ENCODE data around the gene C20orf204.

C20orf204 gene

DNA sequence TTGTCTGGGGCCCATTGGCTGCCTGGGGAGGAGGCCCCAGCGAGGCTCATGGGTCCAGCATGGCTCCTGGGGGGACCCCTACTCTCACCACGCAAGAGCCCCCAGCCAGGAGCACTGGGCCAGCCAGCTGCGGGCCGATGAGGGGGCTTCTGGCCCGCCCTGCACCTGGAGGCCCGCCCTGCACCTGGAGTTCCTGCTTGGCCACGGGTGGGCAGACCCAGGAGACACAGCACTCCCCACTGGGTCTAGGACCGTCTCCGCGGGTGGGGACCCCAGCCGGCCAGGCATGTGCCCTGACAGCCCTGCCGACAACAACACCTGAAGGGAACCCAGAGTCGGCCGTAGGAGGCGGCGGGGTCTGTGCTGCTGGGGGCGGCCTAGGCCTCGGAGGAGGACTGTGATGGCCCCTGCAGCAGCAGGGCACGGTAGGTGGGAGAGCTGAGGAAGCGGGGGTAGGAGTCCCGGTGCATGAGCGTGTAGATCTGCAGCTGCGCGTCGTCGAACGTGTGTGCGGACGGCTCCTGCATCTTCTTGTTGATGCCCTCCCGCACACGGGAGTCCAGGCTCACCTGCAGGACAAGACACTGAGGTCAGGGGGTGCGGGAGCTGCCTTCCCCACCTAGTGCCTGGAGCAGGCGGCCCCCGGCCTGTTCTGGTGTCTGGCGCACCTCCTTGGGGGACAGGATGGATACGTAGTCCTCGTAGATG lies 37.6 kb downstream of the C20orf204 start:
- DNase-seq, result no peak

DNA sequence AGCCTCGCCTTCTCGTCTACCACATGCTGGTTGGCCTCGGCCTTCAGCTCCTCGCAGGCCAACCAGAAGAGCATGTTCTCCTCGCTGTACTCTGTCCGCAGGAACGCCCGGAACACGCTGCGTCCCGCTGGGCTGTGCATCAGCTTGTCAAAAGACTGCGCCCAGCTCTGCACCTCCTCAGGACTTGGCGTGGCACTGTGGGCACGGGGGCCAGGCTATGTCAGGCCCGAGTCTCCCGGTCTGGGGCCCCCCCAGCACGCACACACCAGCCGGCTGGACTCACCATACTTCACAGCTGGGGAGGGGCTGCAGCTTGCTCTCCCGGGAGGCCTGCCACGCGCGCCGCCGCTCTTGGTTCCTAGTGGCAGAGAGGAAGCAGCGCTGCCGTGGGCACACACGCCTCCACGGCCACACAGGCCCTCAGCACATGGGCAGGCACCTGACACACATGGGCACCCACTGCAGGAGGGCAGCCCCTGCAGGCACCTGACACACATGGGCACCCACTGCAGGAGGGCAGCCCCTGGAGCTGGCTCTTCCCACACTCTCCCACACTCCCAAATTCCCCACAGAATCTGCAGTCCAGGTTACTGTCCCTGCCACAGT lies 38.3 kb downstream of the C20orf204 start:
- DNase-seq, result no peak

DNA sequence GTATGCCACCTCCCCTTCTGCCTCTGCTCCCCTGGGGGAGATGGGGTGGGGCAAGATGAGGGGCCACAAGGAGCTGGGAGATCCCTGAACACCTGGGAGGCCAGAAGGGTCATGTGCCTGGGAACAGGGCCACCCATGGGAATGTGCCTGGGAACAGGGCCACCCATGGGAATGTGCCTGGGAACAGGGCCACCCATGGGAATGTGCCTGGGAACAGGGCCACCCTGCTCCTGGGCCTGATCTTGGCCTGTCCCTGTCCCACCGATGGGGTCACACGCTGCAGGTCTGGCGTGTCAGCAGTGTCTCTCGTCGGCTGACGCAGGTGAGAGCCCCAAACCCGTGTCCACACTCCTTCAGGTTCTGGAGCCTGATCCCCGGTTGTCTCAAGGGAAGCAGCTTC lies 39.0 kb downstream of the C20orf204 start:
- DNase-seq, result no peak

DNA sequence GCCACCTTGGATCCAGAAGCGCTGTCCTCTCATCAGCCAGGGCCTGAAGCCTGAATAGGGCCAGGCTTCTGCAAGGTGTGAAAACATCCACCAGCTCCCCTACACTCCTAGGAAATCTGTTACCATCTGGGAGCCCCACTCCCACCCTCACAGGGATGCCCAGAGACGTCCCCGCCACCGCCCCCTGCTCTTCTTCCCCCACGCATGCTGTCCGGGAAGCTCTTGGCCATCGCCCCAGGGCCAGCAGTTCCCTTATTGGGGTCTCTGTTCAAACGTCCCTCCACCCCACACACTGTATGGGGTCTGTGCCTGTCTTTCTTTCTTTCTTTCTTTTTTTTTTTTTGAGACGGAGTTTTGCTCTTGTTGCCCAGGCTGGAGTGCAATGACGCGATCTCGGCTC lies 39.6 kb downstream of the C20orf204 start:
- no peak for DNase-seq

DNA sequence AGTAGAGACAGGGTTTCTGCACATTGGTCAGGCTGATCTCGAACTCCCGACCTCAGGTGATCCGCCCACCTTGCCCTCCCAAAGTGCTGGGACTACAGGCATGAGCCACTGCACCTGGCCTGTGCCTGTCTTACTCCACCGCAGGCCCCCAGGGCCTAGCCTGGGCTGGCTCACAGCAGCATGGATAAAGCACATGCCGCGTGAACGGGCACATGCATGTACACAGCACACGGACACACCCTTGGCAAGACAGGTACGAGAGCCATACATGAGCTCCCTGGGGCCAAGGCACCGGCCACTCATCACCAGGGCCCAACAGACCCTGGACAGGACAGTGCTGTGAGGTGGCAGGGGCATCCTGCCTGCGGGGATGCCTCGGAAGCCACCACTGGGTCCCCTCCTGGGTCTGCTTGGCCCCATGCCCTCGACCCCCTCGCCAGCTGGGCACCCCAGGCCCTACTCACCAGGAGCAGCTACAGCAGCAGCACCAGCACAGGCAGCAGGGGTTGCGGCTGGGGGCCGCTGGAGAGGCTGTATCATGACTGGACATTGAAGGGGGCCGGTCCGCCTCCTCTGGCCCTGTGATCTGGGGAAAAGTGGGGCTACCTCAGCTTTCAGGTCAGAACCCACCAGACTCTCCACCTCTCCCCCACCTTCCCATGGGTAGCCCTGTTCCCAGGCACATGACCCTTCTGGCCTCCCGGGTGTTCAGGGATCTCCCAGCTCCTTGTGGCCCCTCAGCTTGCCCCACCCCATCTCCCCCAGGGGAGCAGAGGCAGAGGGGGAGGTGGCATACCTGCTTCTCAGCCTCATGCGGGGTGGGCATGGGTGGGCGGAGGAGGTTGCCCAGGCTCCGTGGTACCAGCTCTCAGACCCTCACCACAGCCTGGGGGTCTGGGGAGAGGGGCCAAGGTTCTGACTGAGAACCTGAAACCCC lies 40.3 kb downstream of the C20orf204 start:
- DNase-seq, result no peak

DNA sequence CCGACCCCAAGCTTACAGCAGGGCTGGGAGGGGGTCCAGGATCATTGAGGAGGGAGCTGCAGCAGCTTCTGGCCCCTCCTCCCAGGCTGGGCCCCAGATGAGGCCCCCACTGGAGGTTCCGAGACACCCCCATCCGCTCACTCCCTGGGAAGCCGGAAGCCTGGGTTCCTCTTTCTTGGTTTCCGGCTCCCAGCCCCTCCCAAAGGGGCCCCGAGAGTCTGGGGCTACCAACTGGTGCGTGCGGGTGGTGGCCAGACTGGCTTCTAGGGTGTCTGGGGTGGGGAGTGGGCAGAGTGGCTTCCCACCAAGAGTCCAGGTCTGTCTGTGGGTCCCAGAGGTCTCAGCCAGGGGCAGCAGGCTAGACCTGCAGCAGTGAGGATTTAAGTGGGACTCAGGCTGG lies 41.1 kb downstream of the C20orf204 start:
- no peak for DNase-seq

DNA sequence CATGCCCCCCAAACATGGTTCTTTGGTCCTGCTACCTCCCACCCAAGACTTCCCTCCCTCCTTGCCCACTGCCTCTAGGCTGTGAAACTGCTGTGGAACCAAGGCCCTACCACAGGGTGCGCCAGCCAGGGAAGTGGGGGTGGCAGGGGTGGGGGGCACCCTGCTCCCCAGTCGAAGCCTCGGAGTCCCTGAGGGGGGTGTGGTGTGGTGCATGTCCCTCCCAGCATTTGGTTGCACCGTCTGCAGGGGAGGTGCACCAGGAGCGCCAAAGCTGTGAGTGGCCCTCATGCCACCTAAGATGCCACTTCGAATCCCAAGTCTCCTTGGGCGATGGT lies 41.5 kb downstream of the C20orf204 start:
- no peak for DNase-seq

DNA sequence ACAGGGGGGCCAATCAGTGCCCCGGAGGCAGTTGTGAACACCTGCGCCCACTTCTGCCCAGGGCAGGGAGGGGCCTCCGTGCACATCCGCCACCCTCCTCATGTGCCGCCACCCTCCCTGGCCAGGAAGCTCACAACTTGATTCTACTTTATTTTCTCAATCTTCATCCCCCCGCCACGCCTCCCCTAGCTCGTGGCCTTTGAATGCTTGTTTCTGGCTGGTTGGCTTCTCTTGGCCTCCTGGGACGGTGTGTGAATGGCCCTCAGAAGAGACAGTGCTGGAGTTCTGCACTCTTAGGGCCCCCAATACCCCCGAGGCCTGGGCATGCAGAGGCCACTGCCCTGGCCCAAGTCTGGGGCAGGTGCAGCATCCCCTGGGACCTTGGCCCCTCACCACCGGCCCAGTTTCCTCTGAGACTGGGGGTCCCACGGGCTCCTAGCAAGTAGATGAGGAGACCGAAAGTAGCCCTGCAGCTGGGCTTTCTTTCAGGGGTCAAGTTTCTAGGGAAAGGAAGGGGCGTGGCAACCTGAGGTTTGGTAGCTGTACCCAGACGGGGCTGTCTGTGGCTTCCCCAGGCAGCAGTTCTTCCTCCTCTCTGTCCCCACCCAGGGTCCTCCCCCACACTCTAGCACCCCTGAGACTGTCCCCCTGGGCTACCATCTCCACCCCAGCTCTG lies 42.0 kb downstream of the C20orf204 start:
- no peak for DNase-seq

DNA sequence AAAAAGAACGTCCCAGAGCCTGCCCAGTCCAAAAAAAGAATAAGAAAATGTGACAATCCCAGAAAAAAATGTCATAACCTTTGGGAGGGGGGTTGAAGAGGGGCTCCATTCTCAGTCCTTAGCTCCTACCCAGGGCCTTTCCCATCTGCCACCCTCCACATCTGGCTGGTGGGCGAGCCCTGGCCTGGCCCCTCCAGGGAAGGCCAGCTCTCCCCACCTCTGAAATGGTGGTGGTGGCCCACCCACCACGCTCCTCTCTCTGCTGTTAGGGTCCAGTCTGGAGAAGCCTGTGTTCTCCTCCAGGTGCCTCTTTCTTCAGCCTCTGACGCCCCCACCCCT lies 42.9 kb downstream of the C20orf204 start:
- no peak for DNase-seq

DNA sequence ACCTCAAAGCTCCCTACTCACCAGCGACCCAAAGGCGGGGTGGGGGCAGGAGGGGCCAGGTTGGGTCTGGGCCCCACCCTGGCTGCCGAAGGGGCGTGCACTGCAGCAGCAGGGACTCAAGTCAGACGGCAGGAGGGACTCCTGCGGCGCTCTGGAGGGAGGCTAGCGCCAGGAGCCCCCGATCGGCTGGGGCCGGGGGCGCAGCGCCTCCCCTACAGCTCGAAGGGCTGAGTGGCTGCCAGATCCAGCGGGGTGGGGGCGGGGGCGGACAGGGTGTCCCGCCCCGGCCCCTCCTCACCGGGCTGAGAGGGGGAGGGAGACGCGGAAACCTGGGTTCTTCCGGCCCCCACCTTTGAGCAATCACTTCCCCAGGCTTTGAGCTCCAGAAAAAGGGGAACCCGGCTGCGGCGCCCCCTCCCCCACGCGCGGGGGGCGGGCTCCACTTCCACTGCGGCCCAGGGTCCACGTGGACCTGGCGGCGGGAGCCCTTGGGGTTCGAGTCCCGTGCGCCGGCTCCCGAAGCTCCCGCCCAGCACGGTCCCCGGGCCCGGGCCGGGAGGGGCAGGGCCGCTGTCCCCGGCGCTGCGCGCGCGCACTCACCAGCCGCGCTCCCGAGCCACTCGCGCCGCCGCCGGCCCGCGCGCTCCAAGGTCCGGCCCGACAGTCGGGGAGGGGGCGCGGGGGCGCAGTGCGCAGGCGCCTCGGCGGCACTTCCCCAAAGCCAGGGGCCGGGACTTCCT lies 43.5 kb downstream of the C20orf204 start, which contains the start of gene RGS19:
TSS of gene RGS19 (minus strand) at position 246 of the 740 bp plus-strand sequence. CDS start 2,632 bp downstream, outside the sequence.
- peak; percentile 55 for DNase-seq

DNA sequence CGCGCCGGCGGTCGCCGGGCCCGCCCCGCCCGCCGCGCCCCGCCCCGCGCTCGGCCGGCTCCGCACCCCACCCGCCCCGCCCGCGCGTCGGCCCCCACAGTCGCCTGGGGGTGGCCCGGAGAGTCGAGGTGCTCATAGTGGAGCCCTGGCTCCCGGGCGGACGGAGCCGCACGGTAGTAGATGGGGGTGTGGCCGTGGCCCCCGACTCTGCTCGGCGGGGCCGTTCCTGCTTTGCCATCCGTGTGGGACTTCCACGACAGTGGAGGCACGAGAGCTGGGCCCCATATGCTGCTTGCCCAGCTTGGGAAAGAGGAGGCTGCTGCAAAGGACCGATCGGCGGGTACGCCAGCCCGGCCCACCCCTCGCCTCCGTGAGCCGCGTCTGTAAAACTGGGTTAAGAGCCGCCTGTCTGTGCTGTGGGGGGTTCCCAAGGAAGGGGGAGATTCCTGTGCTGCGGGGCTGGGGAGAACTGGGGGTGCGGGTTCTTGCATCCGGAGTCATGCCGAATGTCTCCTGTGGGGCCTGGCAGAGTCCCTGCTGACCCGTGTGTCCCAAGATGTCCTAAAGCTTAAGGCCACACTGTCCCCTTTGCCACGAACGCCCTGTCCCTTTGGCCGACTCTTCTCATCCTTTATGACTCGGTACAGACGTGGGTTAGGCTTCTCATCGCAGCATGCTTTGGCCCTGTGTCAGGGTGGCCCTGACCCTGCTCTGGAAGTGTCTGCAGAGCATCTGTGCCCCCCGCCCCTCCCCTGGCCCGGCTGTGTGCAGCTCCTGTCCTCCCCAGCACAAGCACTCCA lies 44.2 kb downstream of the C20orf204 start, which contains the start of gene OPRL1:
TSS of gene OPRL1 (plus strand) at position 70 of the 800 bp plus-strand sequence. CDS start 12,639 bp downstream, outside the sequence.
- no peak for DNase-seq

DNA sequence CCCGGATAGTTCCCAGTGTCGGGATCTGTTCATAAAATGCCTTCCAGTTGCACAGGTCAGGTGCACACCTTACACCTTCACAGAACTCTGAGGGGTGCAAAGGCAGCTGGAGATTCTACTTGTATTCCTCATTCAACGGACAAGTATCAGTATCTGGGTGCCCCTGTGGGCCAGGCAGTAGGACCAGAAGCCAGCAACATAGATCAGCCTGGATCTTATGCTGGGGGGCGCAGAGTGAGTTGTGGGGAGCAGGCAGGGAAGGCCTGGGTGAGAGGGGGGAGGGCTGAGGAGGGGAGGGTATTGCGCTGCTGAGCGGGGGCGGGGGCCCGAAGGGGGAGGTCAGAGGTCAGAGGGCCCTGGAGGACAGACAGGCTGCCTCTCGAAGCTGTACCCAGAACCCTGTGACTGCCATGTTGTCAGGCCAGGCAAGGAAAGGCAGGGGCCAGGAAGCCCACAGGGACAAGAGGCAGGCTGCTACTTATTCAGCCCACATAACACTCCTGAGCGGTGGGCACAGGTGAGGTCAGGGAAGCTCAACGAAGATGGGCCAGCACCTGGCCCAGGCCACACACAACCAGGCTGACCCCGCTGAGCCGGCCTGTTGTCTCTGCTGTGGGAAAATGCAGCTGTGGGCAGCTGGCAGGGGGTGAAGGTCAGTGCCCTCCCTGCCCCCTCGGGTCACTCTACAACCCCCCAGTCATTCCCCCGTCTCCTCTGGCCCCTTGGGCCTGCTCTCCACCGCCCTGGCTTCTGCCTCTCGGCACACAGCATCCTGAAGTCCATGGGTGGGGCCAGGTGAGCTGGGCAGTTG lies 45.0 kb downstream of the C20orf204 start:
- DNase-seq, result no peak

DNA sequence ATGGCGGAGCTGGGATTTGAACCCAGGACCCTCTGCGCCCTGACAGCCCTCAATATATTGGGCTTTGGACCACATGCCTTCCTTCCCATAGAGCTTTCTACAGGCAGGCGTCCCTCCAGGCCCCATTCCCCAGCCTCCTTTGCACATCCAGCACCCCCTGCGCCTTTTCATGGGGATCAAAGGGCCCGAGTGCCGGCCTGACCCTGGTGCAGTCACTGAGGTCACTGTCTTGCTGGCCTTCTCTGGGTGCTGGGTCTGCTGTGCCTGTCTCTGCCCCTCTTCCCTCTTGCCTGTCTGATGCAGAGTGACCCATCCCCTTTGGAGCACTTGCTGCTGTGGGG lies 45.6 kb downstream of the C20orf204 start:
- DNase-seq, result no peak

DNA sequence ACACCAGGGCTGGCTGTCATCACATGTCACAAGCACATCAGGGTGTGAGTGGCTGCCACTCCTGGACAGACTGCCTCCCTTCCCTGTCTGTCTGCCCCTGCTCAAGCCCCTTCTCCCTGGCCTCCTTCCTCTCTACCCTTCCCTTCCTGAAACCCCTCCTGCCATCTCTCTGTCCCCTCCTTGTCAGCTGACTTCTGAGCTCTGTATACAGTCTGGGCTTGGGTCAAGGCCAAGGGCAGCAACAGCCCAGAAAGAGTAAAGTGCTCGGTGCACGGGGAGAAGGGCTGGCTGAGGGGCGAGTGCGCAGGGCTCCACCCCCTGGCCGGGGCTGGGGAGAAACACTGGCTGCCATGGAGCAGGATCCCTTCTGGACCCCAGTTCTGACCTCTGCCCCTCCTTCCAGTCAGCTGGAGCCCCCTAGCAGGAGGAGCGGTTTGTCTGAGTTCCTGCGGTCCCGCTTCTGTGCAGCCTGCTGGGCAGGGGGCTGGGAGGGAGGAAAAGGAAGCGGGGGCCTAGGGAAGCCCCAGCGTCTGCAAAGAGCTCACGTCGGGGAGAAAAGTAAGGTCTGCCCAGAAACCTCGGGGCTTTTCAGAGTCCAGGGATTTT lies 46.2 kb downstream of the C20orf204 start:
- no peak for DNase-seq

DNA sequence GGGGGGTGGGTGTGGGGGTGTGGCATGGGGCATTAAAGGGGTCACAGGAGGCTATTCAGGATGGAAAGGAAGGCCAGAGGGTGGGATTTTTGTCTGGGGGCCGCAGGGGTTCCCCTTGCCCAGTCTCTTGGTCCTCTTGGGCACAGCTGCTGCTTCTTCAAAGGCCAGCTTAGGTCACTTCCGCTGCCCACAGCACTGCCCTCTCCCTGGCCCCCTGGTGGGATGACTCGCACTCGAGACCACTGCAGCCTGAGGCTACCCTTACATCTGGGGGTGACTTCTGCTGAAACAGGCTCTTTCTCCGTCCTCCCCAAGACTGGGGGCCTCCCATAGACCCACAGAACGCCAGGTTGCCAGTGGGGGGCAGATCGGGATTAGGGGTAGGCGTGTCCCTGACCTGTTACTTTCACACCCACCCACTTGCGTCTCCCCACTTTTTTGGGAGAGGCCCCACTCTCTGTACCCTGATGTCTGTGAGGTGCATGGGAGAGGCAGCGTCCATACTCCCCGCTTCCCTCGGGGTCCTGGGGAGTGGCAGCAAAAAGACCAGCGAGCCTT lies 46.9 kb downstream of the C20orf204 start:
- no peak for DNase-seq

DNA sequence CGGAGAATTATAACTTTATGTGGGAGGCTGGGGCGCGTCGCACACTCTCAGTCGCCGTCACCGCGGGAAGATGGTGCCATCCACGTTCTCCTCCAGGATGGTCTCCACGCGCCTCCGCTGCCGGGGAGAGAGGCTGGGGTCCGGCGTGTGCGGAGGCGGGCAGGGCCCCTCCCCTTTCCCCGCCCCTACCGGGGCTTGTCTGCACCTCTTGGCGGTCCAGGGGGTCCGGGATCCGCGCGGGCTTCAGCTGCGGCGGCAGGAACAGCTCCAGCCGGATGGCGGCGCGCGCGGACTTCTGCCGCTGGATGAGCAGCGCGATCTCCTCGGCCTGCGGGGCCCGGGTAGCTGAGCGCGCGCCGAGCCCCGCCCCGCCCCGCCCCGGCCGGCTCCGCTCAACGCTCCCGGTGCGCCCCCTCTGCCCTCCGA lies 47.4 kb downstream of the C20orf204 start:
- peak; percentile 50 for DNase-seq

DNA sequence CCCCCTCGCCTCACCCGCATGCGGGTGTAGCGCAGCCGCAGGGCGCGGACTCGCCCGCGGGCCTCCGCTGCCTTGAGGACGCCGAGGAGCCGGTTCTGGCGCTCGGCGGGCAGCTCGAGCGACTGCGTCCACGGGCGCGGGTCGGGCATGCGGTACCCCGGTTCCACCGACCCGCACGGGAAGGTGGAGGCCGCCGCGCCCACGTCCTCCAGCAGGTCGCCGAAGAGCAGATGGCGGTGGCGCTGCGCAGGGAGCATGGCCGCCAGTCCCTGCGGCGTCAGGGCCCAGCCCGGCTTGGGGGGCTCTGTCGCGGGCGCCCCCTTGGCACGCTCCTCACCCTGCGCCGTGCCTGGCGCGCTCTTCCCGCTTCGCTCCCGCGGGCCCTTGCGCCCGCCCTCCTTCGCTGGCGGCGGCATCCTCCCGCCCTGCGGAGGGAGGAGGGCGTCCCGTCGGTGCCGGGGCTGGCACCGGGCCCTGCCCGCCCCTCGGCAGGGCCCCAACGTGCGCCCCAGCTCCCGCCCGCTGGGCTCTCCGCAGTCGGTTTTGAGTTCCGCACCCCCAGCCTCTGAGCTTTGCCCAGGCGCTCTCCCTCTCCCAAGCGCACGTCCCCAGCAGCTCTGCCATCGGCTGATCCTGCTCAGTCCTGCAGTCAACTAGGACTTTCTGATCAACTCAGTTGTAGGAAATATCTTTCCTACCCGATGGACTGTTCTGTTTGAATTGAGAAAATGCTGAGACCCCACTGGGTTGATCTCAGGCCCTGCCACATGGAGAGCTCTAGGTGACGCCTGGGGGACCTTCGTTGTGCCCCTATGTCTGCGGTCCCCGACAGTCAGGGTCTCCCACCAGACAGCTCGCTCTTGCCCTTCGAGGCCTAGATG lies 48.1 kb downstream of the C20orf204 start, which contains the start of gene LKAAEAR1:
TSS of gene LKAAEAR1 (minus strand) at position 595 of the 881 bp plus-strand sequence. CDS start at position 416, 179 bp downstream.
- no peak for DNase-seq

DNA sequence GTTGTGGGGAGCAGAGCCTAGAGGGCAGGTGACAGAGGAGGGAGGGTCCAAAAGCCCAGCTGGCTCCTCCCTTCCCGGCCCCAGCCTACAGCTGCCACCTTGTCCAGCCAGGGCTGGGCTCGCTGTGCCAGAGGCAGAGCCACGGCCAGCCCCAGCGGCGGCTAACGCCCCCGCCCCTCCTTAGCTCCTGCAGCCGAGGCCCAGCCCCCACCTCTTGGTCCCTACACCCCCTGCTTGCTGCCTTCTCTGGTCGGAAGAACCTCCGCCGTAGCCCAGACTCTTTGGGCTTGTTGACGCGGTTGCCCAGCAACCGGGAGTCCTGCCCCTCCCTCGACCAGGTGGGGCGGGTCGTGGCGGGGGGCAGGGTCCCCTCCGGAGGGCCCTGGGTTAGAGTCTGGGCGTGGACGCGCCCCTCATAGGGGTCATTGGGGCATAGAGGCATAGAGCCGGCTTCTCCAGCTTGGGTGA lies 48.7 kb downstream of the C20orf204 start:
- DNase-seq, result no peak

All from midbrain (tissue), 1 donor.